GM20000 (cell line): ENCODE results near the gene MTA1.

ENCODE experiments used
- DNase-seq: peaks from one replicate; pipeline ENCODE4 v3.0.0; 2012; ENCODE audit warnings: low spot score
- TF ChIP-seq, protein P1 (sequence below): IDR thresholded peaks from 2 replicates; pipeline ENCODE4 v1.5.1; 2012; ENCODE audit warnings: mild to moderate bottlenecking, control low read depth; ENCODE audit errors: extremely low read depth, missing control alignments

Gene MTA1

GRCh38 chr14:105499256-105500035 is 79.8 kb downstream of the MTA1 start:
- TF ChIP-seq, protein P1, sequence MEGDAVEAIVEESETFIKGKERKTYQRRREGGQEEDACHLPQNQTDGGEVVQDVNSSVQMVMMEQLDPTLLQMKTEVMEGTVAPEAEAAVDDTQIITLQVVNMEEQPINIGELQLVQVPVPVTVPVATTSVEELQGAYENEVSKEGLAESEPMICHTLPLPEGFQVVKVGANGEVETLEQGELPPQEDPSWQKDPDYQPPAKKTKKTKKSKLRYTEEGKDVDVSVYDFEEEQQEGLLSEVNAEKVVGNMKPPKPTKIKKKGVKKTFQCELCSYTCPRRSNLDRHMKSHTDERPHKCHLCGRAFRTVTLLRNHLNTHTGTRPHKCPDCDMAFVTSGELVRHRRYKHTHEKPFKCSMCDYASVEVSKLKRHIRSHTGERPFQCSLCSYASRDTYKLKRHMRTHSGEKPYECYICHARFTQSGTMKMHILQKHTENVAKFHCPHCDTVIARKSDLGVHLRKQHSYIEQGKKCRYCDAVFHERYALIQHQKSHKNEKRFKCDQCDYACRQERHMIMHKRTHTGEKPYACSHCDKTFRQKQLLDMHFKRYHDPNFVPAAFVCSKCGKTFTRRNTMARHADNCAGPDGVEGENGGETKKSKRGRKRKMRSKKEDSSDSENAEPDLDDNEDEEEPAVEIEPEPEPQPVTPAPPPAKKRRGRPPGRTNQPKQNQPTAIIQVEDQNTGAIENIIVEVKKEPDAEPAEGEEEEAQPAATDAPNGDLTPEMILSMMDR, result no peak
- no peak for DNase-seq

DNA sequence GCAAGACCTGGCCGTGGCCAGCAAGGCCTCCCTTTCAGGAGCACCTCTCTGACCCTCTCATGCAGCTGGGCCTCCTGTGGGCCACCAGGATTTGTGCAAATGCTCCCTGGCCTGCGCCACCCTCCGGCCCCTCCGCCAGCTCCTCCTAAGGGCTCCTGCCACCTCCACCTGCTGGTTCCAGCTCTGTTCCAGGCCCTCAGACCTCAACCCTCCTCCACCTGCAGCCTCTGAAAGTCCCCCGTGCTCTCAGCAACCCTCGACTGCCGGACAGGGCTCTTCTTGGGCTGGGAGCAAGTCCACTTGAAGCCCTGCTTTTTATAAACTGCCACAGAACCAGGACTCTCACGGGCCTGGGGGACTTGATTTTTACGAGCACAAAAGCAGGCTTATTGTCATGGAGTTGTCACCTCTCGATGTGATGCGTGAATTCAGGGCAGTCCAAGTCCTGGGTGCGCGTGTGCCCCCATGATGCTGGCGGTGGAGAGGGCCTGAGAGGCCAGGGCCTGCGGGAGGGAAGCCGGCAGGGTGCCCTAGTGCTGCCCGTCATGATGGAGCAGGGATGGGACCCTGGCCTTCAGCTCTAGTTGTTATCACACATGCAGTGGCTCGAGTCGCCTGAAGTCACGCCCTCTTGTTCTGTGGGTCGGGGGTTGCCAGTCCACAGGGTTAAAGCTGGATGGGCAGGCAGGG is 80.6 kb downstream of the MTA1 start:
- no peak for DNase-seq
- TF ChIP-seq, protein P1, result no peak

DNA sequence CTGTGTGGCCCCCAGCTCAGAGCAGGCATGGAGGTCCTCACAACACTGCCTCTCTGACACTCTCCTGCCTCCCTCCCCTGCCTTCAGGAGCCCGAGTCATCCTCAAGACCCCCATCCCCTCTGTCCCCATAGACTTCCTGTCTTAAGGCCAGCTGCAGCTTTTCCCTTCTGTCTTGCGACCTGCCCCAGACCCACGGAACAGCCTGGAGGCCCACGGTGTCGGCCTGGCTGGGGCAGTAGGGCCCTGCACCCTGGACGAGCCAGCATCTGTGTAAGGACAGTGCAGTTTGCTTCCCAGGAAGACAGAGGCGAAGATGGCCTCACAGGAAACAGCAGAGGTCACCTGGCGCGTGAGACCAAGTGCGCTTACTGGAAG is 81.1 kb downstream of the MTA1 start:
- TF ChIP-seq, protein P1, result no peak
- no peak for DNase-seq

- TF ChIP-seq, protein P1, result no peak
- DNase-seq, result no peak
Measured at GRCh38 chr14:105501504-105502291, 82.1 kb downstream of the MTA1 start.

GRCh38 chr14:105502446-105503295 is 83.0 kb downstream of the MTA1 start:
- TF ChIP-seq, protein P1, result no peak
- no peak for DNase-seq

DNA sequence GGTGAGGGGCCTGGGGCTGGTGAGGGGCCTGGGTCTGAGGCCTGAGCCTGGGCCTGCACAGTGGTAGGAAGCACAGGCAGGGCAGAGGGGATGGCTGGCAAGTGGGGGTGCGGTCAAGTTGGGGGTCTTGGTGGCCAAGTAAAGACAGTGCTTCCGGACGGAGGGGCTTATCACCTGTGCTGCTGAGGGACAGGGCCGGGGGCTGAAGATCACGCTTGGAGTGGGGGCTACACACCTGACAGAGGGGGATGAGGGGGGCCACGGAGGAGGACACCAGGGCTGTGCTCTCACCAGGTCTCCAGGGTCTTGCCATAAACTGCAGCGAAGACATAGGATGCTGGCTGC is 83.6 kb downstream of the MTA1 start:
- no peak for DNase-seq
- TF ChIP-seq, protein P1, result no peak
